H1 (cell line): Measurements from ENCODE around the gene ADK. TPM values are rescaled to one million over a fixed set of nuclear protein-coding genes. Genes with fewer than 3 reads are reported as not detected.

Experiments used
- CTCF ChIA-PET: fragments of 300-600 bp; sonication (Branson Sonifier 250); formaldehyde crosslinking; loops from one replicate; lab custom pipeline; 2021; ENCODE audit not compliant: partially characterized antibody; lab: Charles Lee
- POLR2A ChIA-PET: fragments of 300-600 bp; sonication (Branson Sonifier 250); formaldehyde crosslinking; loops from one replicate; lab custom pipeline; 2021; ENCODE audit warnings: inconsistent platforms; ENCODE audit not compliant: partially characterized antibody; lab: Charles Lee
- DNase-seq, 2 experiments: peaks; one replicate each; pipeline versions ENCODE4 v3.0.0 to v3.0.0-alpha.2; 2010 to 2022; ENCODE audit warnings: low spot score in 2 of 2, low read depth in 1 of 2, mixed read lengths in 1 of 2
- FAIRE-seq: peaks from 2 replicates; lab custom pipeline; 2011; peaks lifted over from hg19 to GRCh38; lab: Jason Lieb, UNC
- H2AFZ ChIP-seq: 2 replicates; pipeline ENCODE4 v1.8.1; 2012; ENCODE audit warnings: low read length, inconsistent platforms
- H2AK5ac ChIP-seq: 2 replicates; pipeline ENCODE4 v1.6.1; 2013; ENCODE audit warnings: low read depth, low read length
- H2BK120ac ChIP-seq: replicated peaks from 2 replicates; pipeline ENCODE3; 2013; ENCODE audit warnings: low read depth, low read length, inconsistent platforms
- H2BK12ac ChIP-seq: 2 replicates; pipeline ENCODE4 v1.6.1; 2013; ENCODE audit warnings: low read depth, low read length
- H2BK15ac ChIP-seq: 2 replicates; pipeline ENCODE4 v1.6.1; 2013; ENCODE audit warnings: low read length
- H2BK20ac ChIP-seq: 2 replicates; pipeline ENCODE4 v1.6.1; 2013; ENCODE audit warnings: low read length
- H2BK5ac ChIP-seq: 2 replicates; pipeline ENCODE4 v1.6.1; 2013; ENCODE audit warnings: low read depth, low read length
- H3K14ac ChIP-seq: 2 replicates; pipeline ENCODE4 v1.6.1; 2013; ENCODE audit warnings: inconsistent platforms; ENCODE audit not compliant: insufficient read length
- H3K18ac ChIP-seq: 2 replicates; pipeline ENCODE4 v1.6.1; 2013; ENCODE audit warnings: low read length; ENCODE audit errors: extremely low read depth
- H3K23ac ChIP-seq: 2 replicates; pipeline ENCODE4 v1.6.1; 2013; ENCODE audit warnings: inconsistent platforms; ENCODE audit not compliant: insufficient read length
- H3K23me2 ChIP-seq: 2 replicates; pipeline ENCODE4 v1.6.1; 2013; ENCODE audit warnings: low read depth, low read length
- H3K27ac ChIP-seq: 2 replicates; pipeline ENCODE4 v1.6.1; 2011; ENCODE audit warnings: low read depth, low read length, inconsistent platforms
- H3K27me3 ChIP-seq, 4 experiments: replicated peaks in 1 of 4; 1 replicate in 1 of 4; 2 replicates in 3 of 4; pipeline versions ENCODE4 v1.6.1 to v1.8.1; 2011 to 2013; ENCODE audit warnings: low read length in 3 of 4, mild to moderate bottlenecking in 3 of 4, inconsistent platforms in 2 of 4, mixed read lengths in 2 of 4, moderate library complexity in 1 of 4; ENCODE audit not compliant: control insufficient read depth in 3 of 4, insufficient read depth in 3 of 4; ENCODE audit errors: extremely low read depth in 1 of 4
- H3K36me3 ChIP-seq, 4 experiments: 2 replicates each; pipeline versions ENCODE4 v1.6.1 to v1.8.1; 2011 to 2013; ENCODE audit warnings: mild to moderate bottlenecking in 4 of 4, low read length in 3 of 4, moderate library complexity in 2 of 4, control low read depth in 1 of 4, inconsistent platforms in 1 of 4; ENCODE audit not compliant: insufficient read depth in 4 of 4, control insufficient read depth in 2 of 4
- H3K4ac ChIP-seq: replicated peaks from 2 replicates; pipeline ENCODE3; 2013; ENCODE audit warnings: low read length, low read depth, mixed read lengths, inconsistent platforms; ENCODE audit not compliant: insufficient read length
- H3K4me1 ChIP-seq, 4 experiments: replicated peaks in 1 of 4; 1 replicate in 1 of 4; 2 replicates in 3 of 4; pipeline versions ENCODE4 v1.6.1 to v1.8.1; 2011 to 2013; ENCODE audit warnings: low read length in 3 of 4, inconsistent platforms in 2 of 4, mixed read lengths in 1 of 4; ENCODE audit not compliant: insufficient read depth in 4 of 4, control insufficient read depth in 3 of 4
- H3K4me2 ChIP-seq, 2 experiments: 2 replicates each; pipeline versions ENCODE4 v1.6.1 to v1.8.1; 2011 to 2013; ENCODE audit warnings: low read depth in 2 of 2, low read length in 2 of 2, control low read depth in 1 of 2, inconsistent platforms in 1 of 2, mild to moderate bottlenecking in 1 of 2; ENCODE audit not compliant: insufficient read depth in 1 of 2
- H3K4me3 ChIP-seq, 4 experiments: fragments of 200-600, 300-600 bp in 1 of 4; sonication (generic), shearing (Covaris generic), sonication (Bioruptor Twin) in 1 of 4; 2 replicates each; pipeline versions ENCODE4 v1.5.1 to v1.8.1; 2011 to 2016; ENCODE audit warnings: low read length in 4 of 4, low read depth in 3 of 4, control low read depth in 2 of 4, inconsistent platforms in 2 of 4, mild to moderate bottlenecking in 2 of 4, mixed read lengths in 1 of 4, moderate library complexity in 1 of 4; ENCODE audit not compliant: insufficient read depth in 2 of 4; ENCODE audit errors: extremely low read depth in 1 of 4
- H3K56ac ChIP-seq: replicated peaks from 2 replicates; pipeline ENCODE3; 2013; ENCODE audit warnings: low read depth, mild to moderate bottlenecking, mixed read lengths, low read length, inconsistent platforms; ENCODE audit not compliant: insufficient read length
- H3K79me1 ChIP-seq: 2 replicates; pipeline ENCODE4 v1.6.1; 2013; ENCODE audit warnings: low read depth, low read length, control low read depth
- H3K79me2 ChIP-seq, 2 experiments: 2 replicates each; pipeline versions ENCODE4 v1.6.1 to v1.8.1; 2012 to 2013; ENCODE audit warnings: low read length in 2 of 2, mild to moderate bottlenecking in 2 of 2, inconsistent platforms in 1 of 2; ENCODE audit not compliant: insufficient read depth in 2 of 2, control insufficient read depth in 1 of 2
- H3K9ac ChIP-seq, 4 experiments: replicated peaks in 1 of 4; 1 replicate in 1 of 4; 2 replicates in 3 of 4; pipeline versions ENCODE4 v1.6.1 to v1.8.1; 2011 to 2013; ENCODE audit warnings: low read depth in 3 of 4, low read length in 3 of 4, control low read depth in 2 of 4, mild to moderate bottlenecking in 2 of 4, moderate library complexity in 2 of 4, inconsistent platforms in 1 of 4; ENCODE audit errors: extremely low read depth in 1 of 4
- H3K9me3 ChIP-seq, 2 experiments: 2 replicates each; pipeline versions ENCODE4 v1.6.1 to v1.8.1; 2012 to 2013; ENCODE audit warnings: mild to moderate bottlenecking in 2 of 2, moderate library complexity in 2 of 2, control low read depth in 1 of 2, inconsistent platforms in 1 of 2, low read depth in 1 of 2, low read length in 1 of 2, mixed read lengths in 1 of 2; ENCODE audit not compliant: insufficient read depth in 2 of 2
- H4K20me1 ChIP-seq, 2 experiments: replicated peaks in 1 of 2; 2 replicates each; pipeline versions ENCODE3 to v1.8.1; 2011 to 2013; ENCODE audit warnings: inconsistent platforms in 2 of 2, low read length in 2 of 2, mild to moderate bottlenecking in 1 of 2; ENCODE audit not compliant: insufficient read depth in 2 of 2, control insufficient read depth in 1 of 2
- H4K5ac ChIP-seq: 2 replicates; pipeline ENCODE4 v1.6.1; 2013; ENCODE audit warnings: low read length, low read depth, mixed read lengths, inconsistent platforms; ENCODE audit not compliant: insufficient read length
- H4K8ac ChIP-seq: 2 replicates; pipeline ENCODE4 v1.8.0; 2013; ENCODE audit warnings: mild to moderate bottlenecking, moderate library complexity, low read length, inconsistent platforms; ENCODE audit not compliant: insufficient read depth; ENCODE audit errors: extremely low read depth
- H4K91ac ChIP-seq: replicated peaks from 2 replicates; pipeline ENCODE3; 2013; ENCODE audit warnings: low read length, mixed read lengths, inconsistent platforms; ENCODE audit not compliant: insufficient read length
- BACH1 ChIP-seq: IDR thresholded peaks from 2 replicates; pipeline ENCODE4 v1.6.1; 2012; ENCODE audit warnings: low read length, improper control_type of control experiment
- CBX5 ChIP-seq: fragments of 300-800, 300-1000 bp; sonication (generic); IDR thresholded peaks from 2 replicates; pipeline ENCODE4 v1.7.1; 2016; ENCODE audit warnings: antibody characterized with exemption, low read length, low read depth
- GABPA ChIP-seq: IDR thresholded peaks from 2 replicates; pipeline ENCODE4 v1.6.1; 2011; ENCODE audit warnings: mild to moderate bottlenecking, low read length, moderate library complexity, borderline replicate concordance; ENCODE audit not compliant: insufficient read depth
- GTF2F1 ChIP-seq: IDR thresholded peaks from 2 replicates; pipeline ENCODE4 v1.6.1; 2012; ENCODE audit warnings: low read depth, low read length, improper control_type of control experiment, borderline replicate concordance
- JUN ChIP-seq: IDR thresholded peaks from 2 replicates; pipeline ENCODE4 v1.6.1; 2011; ENCODE audit warnings: low read depth, mild to moderate bottlenecking, improper control_type of control experiment, low read length
- PHF8 ChIP-seq: fragments of 200-600 bp; sonication (generic); conservative IDR thresholded peaks from 2 replicates; pipeline ENCODE4 v1.7.1; 2012; ENCODE audit warnings: low read depth, mild to moderate bottlenecking, inconsistent platforms, low read length, moderate library complexity
- POLR2A ChIP-seq, 2 experiments: IDR thresholded peaks; 1 replicate in 1 of 2; 2 replicates in 1 of 2; pipeline ENCODE4 v1.6.1; 2011; ENCODE audit warnings: low read depth in 2 of 2, low read length in 2 of 2, mild to moderate bottlenecking in 2 of 2; ENCODE audit errors: control extremely low read depth in 1 of 2
- SAP30 ChIP-seq: fragments of 300-600 bp; sonication (generic); IDR thresholded peaks from 2 replicates; pipeline ENCODE4 v1.7.1; 2012; ENCODE audit warnings: low read length, moderate library complexity, mild to moderate bottlenecking, inconsistent platforms; ENCODE audit not compliant: insufficient read depth, insufficient replicate concordance
- SIN3A ChIP-seq, 2 experiments: IDR thresholded peaks in 1 of 2; conservative IDR thresholded peaks in 1 of 2; 2 replicates each; pipeline ENCODE4 v1.6.1; 2011 to 2012; ENCODE audit warnings: low read length in 2 of 2, improper control_type of control experiment in 1 of 2, low read depth in 1 of 2, mild to moderate bottlenecking in 1 of 2
- SP2 ChIP-seq: IDR thresholded peaks from 2 replicates; pipeline ENCODE4 v1.6.1; 2012; ENCODE audit warnings: mild to moderate bottlenecking, low read length, inconsistent platforms
- YY1 ChIP-seq: IDR thresholded peaks from 2 replicates; pipeline ENCODE4 v1.6.1; 2011; ENCODE audit warnings: low read depth, mild to moderate bottlenecking, low read length
- WGBS, 2 experiments: shearing (Covaris generic) in 1 of 2; methylation state at CpG; one replicate each; pipeline versions ENCODE4 v1.1.6 to v1.1.7; 2013 to 2015; ENCODE audit warnings: low lambda C conversion rate in 2 of 2, mixed read lengths in 2 of 2, inconsistent platforms in 1 of 2, low coverage in 1 of 2, missing lambda C conversion rate in 1 of 2; ENCODE audit not compliant: insufficient replicate concordance in 2 of 2, insufficient coverage in 1 of 2, insufficient read length in 1 of 2; ENCODE audit errors: extremely low coverage in 1 of 2, missing lambda C conversion rate in 1 of 2; 5-methylcytosine and 5-hydroxymethylcytosine counted together
- polyA plus RNA-seq, 7 experiments: library from polyadenylated mRNA; depleted of rRNA in 3 of 7; stranded (reverse) in 5 of 7; unstranded in 2 of 7; fragments of >200 nt in 5 of 7; fragments of 200-250 nt in 2 of 7; gene quantifications; 1 replicate in 5 of 7; 2 replicates in 1 of 7; 4 replicates in 1 of 7; pipeline versions ENCODE4 v1.2.1 to v1.2.3, GENCODE V29; 2011 to 2013; ENCODE audit warnings: missing spikeins in 2 of 7, mixed read lengths in 2 of 7
- total RNA-seq: library from RNA; stranded (reverse); fragmentation: NEBNext Ultra II Directional; extraction: Animal tissue kit (Norgen Biotek cat#: 25700); gene quantifications from 2 replicates; pipeline ENCODE4 v1.2.1, GENCODE V29; 2021

The ADK gene
- total and polyA plus RNA-seq, 2 of the 8 experiments (the other 6 are each of a cell fraction or from before 2014, with no cell fraction given), result 12.3 to 42.4 TPM

DNA sequence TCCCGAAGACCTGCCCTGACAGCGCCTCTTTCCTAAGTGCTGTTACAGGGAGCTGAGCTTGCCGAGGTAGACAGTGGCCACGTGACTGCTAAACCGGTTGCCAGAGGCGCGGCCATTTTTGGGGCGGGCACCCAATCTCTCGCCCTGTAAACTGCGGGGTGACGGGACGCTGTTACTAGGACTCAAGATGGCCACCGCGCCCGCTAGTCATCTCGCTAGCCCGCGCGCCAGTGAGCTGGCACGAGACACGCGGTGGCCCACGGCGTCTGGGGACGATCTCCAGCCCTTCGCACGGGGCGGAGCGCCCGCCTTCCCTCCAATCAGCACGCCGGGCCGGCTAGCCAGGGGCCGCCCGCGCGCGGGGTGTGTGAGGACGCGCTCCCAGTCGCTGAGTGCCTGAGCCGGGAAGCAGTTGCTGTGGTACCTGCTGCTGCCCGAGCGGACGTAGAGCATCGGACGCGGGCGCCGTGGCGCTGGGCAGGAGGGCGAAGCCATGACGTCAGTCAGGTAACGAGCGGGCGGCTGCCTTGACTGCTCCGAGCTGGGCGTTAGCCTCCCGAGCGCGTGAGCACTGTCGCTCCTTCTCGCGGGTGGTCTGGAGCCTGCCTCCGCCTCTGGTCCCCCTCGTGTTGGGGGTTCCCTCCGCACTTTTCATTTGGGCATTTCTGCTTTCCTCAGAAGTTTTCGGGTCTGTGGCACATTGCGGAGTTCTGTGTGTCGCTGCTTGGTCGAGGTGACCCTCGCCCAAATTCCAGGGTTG lies 25.5 kb downstream of the ADK start:
- Histone ChIP-seq H4K5ac (peak overlapping the region; percentile 71), H3K4me3 (peak overlapping the region; percentile 78 to 89 (median 83)), H3K23me2 (peaks cover 7% of the 10 kb centered on the region; the same call in 1 of the 2 replicates), H3K4me2 (peak overlapping the region; percentile 70 to 91), H3K27me3 (no peaks in the 10 kb centered on the region), H3K4me1 (peaks cover 0 to 3% (median under 1%) of the 10 kb centered on the region in 4 experiments; a peak in 3 of 7 replicates), H3K9me3 (no peaks in the 10 kb centered on the region), H4K8ac (peak overlapping the region; percentile 93), H2AK5ac (no peak overlapping the region), H2BK12ac (peak overlapping the region; percentile 22; the same call in 1 of the 2 replicates), H4K91ac (peak overlapping the region; percentile 75), H3K14ac (no peak overlapping the region), H3K79me2 (peaks cover 0 to 36% of the 10 kb centered on the region in 2 experiments; a peak in 3 of 4 replicates), H2BK15ac (peak overlapping the region; percentile 46; the same call in 1 of the 2 replicates), H2AFZ (peak overlapping the region; percentile 70; the same call in 1 of the 2 replicates), H3K56ac (peak overlapping the region; percentile 79), H2BK5ac (peak overlapping the region; percentile 88), H3K27ac (peak overlapping the region; percentile 92), H3K36me3 (no peaks in the 10 kb centered on the region), H2BK120ac (no peak overlapping the region), H3K18ac (peak overlapping the region; percentile 63), H3K9ac (peak overlapping the region; percentile 46 to 96 (median 89)), H3K4ac (no peak overlapping the region), H2BK20ac (no peak overlapping the region), H3K79me1 (0 out of 2 replicates have a peak, but pooled peaks cover 2% of the 10 kb centered on the region), H4K20me1 (peaks cover 0 to 2% of the 10 kb centered on the region in 2 experiments), H3K23ac (no peak overlapping the region)
- ChIA-PET CTCF (interaction anchor here (0.6 to 1.4 kb wide), 4 partner anchors 14 to 274 kb away, joined by 3 read pairs; no protein-coding TSS in a partner anchor), POLR2A (interaction anchor here (0.5 to 3.0 kb wide), 21 partner anchors 8 to 1035 kb away, joined by 3 to 20 read pairs (median 4); partner anchors contain the start of genes ADK and AP3M1)
- FAIRE-seq, result no peak
- peak; percentile 89 to 94 for DNase-seq
- WGBS, 2 experiments, result 2% methylated on average over 72 of the region's 72 CpGs; no CpG with 5 or more reads in 1 of the 2 experiments
- TF ChIP-seq YY1 (peak; percentile 99), GABPA (no peak), SAP30 (peak; percentile 52), POLR2A (IDR thresholded peaks at IDR 0.05; ENCODE audit: control extremely low read depth in 1 of 2, low read depth in 2 of 2, low read length in 2 of 2) (peak in 1 of 2 experiments; percentile 95; a peak in 2 of 3 replicates), BACH1 (peak; percentile 20; the same call in 1 of the 2 replicates), SP2 (no peak), GTF2F1 (peak; percentile 13; the same call in 1 of the 2 replicates), CBX5 (no peak), SIN3A (conservative IDR thresholded peaks at IDR 0.05 in 1 of 2, IDR thresholded peaks at IDR 0.05 in 1 of 2; ENCODE audit: low read depth in 1 of 2, low read length in 2 of 2) (peak; percentile 51 to 94; a peak in 2 of 4 replicates), PHF8 (peak; percentile 97), JUN (no peak)
